HG02973 (cell line): ENCODE data around the gene B3GALNT2.
"Not testable (repeated sequence)": the region's sequence is repeated elsewhere in the genome, so short reads cannot be mapped to it uniquely, and the experiment has no call there.

Source experiments
- ATAC-seq: cut with Tn5 transposase; IDR thresholded peaks from one replicate; pipeline ENCODE4 v1.9.1; 2021; ENCODE audit warnings: moderate library complexity; ENCODE audit not compliant: unreplicated experiment

The B3GALNT2 gene

DNA sequence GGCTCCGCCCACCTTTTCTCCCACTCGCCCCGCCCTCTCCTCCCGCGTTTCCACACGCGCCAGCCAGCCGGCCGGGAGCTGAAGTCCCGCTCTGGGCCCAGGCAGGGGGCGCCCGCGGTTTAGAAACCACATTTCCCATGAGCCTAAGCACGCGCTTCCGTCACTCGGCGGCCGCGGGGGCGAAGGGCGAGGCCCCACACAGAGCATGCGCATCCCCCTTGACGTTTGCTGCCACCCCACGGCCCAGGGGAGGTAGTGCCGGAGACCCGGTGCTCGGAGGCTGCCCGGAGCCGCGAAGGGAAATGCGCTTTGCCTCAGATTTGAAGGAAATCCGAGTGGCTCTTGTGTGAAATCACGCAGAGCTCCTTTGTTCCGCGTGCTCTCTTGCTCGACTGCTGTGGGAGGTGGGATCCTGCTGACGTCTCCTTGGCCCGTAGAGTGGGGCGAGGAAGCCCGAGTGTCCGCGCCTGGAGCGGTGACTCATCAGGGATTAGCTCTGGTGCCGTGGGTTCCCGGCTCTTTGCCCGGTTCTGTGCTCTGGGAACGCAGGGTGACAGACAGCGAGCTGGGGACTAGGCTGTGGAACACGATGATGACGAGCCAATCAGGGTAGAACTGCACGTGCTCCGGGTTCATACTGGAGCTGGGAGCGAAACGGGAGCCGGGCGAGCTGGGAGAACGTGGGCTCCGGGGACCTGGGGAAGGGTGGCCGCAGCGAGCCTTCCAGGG, 406 bp upstream of the B3GALNT2 start:
- peak; percentile 66 for ATAC-seq

DNA sequence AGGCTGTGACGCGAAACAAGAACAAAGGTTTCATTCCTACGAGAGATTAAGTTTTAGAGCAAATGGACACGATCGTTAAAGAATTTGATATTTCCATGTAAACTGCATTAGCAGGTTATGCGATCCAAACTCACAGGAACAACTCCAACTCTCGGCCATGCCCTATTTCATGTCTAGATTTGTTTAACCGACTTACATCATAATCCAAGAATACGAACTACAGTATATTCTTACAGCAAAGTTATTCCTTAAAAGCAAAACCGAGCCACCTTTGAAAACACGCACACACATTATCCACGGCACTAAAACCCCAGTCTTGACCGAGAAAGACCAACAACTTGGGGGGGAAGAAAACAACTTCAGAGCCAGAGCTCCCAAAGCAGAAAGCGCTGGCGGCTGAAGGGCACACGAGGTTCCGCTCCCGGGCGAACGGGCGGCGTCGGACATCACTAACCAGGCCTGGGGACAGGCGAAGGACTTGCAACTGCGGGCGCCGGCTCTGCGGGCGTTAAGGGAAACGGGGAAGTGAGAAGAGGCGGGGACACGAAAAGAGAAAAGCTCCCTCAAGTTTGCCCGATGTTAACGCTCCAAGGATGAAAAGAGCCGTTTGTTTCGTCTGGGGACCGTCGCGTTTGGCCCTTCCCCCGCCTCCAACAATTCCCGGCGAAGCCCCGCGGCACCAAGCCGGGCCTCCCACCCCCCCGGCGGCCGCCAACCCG, 690 bp downstream of the B3GALNT2 start:
- peak; percentile 16 for ATAC-seq

DNA sequence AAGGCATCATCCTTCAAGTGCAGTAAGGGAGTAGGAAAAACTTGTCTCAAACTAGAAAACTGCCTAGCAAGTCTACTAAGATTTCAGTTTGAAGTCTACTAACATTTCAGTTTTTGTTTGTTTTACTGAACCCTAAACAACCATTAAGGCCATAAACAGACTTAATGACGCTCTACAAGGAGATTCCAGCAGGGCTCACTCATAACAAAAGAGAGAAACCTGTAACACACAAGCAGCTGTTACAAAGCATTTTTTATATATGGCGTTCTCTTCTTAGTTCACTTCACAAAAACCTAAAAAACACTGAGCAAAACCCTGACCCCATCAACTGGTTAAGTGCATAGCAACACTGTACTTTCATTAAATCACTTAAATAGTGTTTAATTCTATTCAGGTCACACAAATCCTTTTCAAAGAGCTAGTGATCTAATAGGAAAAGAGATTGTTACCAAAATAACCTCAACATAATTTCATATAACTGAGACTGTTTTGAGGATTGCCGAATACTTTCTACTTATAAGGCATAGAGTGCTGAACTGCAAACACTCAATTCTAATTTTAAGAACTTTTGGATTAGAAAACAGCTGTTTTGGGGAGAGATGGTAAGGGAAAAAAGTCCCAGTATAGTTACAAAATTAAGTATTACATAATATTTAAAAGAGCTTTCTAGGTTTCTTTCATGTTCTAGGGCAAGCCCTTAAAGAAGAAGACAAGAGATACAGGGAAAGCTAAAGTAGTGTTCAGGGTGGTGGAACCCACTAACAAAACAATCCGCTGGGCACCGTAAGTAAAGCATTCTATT, 1.4 kb downstream of the B3GALNT2 start:
- no peak for ATAC-seq

DNA sequence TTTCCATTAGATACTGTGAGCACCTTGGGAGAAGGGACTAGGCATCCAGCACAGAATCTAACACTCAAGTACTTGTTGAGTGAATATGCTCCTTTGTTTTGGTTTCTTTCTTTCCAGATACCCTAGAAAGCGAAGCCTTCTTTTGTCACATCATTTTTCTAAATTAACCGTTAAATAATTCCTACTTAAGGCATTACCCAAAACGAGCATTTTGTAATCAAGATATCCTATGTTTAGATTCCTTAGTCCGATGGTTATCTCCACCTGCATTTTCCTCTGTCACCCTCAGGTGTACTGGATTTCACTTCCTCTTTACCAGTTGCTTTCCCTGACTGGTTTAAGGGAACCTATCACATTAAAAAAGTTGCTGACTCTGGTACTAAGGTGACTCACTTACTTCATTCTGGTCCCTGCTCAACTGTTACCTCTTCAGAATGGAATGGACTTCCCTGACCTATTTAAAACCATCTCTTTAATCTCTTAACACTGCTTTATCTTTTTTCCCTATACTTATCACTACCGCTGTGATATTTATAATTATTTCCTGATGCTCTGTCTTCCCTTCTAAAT, 3.2 kb downstream of the B3GALNT2 start:
- no peak for ATAC-seq

DNA sequence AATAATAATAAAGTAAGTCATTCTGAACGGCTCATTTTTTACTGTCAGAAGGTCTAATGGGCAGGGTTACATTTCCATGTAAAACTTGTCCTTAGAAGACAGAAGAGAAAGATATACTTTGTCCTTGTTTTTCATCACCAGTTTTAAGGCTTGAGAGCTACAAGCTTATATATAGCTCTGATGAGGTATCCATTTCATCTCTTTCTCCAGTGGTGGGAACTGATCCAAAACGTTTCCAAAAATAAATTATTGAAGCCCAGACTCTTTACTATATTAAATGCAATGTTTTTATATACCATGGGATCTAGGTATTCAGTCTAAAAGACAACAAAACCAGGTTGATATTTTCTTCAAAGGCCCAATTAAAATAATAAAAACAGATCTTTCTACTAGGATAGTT, 8.7 kb downstream of the B3GALNT2 start:
- no peak for ATAC-seq

DNA sequence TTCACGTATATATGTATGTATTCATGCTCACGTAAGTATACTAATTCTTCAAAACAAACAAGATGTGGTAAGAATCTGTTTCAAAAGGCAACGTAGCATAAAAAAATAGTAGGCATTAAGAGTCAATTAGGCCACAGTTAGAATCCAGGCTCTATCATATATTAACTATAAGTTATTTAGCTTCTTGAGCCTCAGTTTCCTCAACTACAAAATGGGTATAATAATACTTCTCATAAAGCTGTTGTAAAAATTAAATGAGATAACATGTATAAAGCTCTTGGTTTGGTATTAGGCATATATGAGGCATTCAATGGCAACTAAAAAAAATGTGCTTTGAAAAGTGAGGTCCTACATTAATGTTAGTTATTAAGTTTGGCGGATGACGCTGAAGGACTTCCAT, 9.2 kb downstream of the B3GALNT2 start:
- ATAC-seq: no peak

DNA sequence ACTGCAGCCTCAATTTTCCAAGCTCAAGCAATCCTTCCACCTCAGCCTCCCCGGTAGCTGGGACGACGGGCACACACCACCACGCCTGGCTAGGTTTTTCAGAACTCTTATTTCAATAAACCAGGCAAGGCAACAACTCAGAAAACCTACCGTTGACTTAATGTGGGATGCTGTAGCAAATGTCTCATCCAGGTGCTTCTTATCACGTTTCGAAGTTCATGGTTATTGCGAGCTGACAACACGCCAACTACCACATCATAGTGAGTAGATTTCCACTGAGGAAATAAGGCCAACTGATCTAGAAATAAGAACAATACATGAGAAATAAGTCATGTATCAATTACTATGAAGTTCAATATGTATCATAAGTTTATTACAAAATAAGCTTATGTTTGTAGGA, 9.7 kb downstream of the B3GALNT2 start:
- ATAC-seq: no peak

DNA sequence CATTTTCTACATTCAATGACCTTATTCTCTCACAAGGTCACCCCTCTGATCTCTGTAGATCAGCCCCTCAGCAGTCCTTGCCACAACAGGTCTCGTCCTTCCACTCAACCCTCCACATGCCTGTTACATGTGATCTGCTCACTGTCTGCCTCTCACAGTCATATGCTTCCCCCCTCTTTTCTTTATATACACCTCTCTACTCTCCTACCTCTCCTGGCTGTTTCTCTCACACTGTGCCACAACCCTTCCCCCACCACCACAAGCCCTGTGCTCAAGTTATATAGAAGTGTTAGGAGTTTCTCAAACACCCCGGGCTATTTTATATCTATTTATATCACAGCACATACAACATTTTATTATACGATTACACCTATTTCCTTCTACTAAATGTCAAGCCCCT, 12.6 kb downstream of the B3GALNT2 start:
- no peak for ATAC-seq

DNA sequence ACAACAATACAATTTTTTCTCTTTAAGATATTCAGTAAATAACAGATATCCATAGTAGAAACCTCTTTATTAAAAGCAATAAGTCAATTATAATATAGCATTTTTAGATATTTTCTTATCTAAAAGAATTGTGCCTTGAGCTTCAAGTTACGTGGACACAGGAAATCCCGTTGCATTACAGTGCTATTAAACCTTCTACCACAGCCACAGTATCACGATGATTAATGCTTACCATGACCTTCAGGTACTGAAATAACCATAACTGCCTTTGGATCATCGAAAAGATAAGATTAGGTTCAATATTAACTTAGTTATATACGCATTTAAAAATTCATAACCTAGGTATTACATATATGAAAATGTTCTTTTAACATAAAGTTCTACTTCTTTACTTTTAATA, 17.9 kb downstream of the B3GALNT2 start:
- no peak for ATAC-seq

DNA sequence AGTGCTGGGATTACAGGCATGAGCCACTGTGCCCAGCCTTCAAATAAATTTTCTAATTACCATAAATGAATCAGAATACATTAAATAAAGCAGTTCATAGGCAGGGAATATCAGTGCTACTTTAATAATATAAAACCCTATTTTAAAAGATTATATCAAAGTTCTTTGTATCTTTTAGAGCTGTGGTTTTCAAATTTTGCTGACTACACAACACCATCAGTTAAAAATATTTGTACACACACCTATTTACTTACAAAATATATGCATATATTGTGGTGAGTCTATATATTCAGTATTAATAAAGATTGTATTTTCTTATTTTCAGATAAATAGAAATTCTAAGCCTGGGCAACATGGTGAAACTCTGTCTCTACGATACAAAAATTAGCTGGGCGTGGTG, 18.7 kb downstream of the B3GALNT2 start:
- no peak for ATAC-seq

DNA sequence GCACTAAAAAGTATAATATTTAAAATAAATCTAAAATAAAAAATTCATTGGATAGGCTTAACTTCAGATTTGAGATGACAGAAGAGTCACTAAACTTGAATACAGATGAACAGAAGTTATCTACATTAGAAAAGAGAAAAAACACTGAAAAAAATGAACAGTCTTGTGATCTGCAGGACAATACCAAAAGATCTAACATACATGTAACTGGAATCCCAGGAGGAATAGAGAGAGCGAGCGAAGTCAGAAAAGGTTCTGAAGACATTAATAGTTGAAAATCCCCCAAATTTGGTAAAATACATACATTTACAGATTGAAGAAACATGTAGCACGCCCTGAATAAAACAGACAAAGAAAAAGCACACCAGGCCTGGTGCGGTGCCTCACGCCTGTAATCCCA, 21.2 kb downstream of the B3GALNT2 start:
- no peak for ATAC-seq

DNA sequence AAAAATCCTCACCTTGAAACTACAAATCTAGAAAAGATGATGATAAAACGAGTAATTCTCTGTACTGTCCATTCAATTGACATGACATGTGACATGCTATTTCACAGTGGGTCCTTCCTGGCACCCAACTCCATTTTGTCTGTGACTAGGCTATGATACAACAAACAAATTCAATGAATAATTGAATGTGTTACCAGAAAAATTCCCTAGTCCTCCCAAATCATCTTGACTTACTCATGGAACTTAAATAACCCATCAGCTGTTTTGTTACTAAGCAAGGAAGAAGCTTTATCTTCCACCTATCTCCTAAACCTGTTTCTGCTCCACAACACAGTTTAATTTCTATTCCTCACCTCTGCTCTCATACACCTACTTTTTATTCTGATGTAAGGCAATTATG, 30.4 kb downstream of the B3GALNT2 start:
- no peak for ATAC-seq

DNA sequence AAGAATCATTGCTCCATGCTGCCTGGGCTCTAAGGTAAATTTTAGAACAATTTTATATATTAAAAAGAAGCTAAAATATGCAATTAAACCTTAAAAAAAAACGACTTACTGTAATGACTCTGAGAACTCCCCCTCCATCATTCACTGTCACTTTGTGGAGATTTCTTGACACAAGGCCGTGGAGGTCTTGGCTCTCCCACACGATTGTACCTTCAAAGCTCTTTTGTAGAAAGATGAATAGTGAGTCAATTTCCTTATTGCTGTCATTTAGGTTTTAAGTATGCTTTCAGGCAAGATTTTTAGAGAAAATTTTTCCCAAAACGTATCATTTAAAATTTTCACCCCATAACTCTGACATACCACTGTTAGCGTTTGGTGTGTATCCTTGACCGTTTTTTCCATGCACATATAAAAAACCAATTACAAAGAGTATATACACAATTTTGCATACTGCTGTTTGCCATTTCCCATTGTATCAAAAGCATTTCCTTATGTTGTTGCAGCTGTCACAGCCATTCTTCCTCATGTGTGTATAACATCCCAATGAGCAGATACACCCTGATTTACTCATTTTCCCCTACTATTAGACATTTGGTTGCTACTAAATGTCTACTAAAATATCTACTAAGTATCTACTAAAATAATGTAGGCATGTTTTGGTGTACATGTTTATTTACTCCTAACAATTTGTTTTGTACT, 33.4 kb downstream of the B3GALNT2 start:
- no peak for ATAC-seq

DNA sequence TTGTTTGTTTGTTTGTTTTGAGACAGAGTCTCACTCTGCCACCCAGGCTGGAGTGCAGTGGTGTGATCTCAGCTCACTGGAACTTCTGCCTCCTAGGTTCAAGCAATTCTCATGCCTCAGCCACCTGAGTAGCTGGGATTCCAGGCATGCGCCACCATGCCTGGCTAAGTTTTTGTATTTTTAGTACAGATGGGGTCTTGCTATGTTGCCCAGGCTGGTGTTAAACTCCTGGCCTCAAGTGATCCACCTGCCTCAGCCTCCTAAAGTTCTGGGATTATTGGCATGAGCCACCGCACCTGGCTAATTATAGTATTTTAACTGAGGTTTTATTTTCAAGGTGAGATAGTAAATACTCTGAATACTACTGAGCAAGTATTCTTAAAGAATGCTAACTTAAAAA, 34.4 kb downstream of the B3GALNT2 start:
- ATAC-seq: not testable (repeated sequence)

DNA sequence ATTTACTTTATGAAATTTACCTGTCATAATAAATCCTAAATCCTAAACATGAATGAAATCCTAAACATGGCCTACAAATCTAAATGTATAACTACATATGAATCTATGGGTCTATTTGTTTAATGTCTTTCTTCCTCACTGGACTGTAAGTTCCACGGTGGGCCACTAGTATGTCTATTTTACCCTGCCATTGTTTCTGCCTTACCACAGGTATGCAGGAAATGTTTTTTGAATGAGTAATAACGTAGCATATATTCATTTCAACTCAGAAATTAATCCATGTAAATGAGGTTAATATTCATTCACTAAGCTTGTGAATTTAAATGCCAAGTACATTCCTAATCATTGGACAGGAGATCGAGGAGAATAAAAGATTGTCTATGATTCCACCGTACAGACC, 35.3 kb downstream of the B3GALNT2 start:
- no peak for ATAC-seq

DNA sequence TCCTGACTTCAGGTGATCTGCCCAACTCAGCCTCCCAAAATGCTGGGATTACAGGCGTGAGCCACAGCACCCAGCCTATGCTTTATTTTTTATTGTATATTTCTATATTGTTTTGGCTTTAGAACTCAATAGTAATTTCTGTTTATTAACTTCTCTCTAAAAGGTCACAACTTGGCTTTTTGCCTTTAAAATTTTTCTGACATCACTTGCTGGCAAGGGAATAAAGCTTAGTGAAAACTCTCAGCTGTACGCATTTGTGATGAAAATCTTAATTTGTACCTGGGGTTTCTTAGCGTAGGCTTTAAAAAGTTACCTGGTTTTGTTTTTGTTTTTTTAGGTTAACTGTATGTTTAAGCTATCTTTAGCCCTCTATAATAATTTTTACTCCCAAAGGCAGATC, 36.2 kb downstream of the B3GALNT2 start:
- no peak for ATAC-seq

DNA sequence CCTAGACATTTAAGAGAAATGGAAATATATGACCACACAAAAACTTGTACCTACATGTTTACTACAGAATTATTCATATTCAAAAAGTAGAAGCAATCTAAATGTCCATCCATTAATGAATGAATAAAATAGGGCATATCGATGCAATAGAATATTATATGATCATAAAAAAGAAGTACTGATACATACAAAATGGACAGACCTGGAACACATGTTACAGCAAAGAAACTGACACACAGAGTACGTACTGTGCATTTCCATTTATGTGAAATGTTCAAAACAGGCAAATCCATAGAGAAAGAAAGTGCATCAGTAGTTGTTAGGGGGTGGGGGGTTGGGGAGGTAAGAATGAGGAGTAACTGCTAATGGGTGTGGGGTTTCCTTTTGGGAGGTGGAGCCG, 39.2 kb downstream of the B3GALNT2 start:
- ATAC-seq: no peak

DNA sequence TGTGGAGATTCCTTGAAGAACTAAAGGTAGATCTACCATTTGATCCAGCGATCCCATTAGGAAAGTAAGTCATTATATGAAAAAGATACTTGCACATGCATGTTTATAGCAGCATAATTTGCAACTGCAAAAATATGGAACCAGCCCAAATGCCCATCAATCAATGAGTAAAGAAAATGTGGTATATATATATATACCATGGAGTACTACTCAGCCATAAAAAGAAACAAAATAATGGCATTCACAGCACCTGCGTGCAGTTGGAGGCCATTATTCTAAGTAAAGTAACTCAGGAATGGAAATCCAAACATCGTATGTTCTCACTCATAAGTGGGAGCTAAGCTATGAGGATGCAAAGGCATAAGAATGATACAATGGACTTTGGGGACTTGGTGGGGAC, 41.4 kb downstream of the B3GALNT2 start:
- not testable (repeated sequence) for ATAC-seq

DNA sequence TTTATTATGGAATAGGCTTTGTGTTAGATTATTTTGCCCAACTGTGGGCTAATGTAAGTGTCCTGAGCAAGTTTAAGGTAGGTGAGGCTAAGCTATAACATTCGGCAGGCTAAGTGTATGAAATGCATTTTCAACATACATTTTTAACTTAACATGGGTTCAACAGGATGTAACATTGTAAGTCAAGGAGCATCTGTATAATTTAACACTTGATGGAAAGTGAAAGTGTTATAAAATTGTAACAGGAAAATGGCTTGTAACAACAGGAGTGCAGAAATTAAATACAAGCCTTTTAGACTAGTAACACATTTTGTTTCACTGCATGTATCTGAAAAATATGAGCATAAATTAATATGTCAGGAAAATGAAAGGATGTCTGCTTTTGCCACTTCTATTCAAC, 42.3 kb downstream of the B3GALNT2 start:
- ATAC-seq: no peak

DNA sequence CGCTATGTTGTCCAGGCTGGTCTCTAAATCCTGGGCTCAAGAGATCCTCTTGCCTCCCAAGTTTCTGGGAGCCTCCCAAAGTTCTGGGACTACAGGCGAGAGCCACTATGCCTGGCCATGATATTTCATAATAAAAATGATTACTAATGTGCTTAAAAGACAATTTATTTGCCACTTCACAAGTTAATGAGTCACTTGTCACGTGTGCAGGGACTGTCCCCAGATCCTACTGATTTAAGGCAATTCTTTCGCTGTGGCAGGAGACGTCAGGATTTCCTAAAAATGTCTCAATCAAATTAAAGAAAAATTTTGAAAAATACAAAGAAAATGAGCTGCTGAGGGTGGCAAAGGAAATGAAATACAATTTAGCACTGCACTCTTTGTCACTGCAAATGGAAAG, 43.5 kb downstream of the B3GALNT2 start:
- ATAC-seq: no peak

DNA sequence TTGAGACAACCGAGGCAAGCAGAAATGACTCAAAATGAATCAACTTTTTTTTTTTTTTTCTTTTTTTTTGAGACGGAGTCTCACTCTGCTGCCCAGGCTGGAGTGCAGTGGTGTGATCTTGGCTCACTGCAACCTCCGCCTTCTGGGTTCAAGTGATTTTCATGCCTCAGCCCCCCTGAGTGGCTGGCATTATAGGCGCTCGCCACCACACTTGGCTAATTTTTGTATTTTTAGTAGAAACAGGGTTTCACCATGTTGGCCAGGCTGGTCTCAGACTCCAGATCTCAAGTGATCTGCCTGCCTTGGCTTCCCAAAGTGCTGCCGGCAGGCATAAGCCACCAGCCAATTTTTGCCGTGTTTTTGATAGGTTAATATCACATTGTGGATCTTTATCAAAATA, 46.4 kb downstream of the B3GALNT2 start:
- ATAC-seq: not testable (repeated sequence)
